Activated gamma-delta T cell (primary cell): ENCODE measurements around the gene SASH1.
"Not testable (repeated sequence)": the region's sequence is repeated elsewhere in the genome, so short reads cannot be mapped to it uniquely, and the experiment has no call there.

Experiments used
- DNase-seq: peaks from one replicate; lab custom pipeline; 2025; lab: John Stamatoyannopoulos, UW

The SASH1 gene

GRCh38 chr6:148328876-148329555 is 13.6 kb upstream of the SASH1 start:
- no peak for DNase-seq

- no peak for DNase-seq
These were observed 12.8 kb upstream of the SASH1 start for GRCh38 chr6:148329596-148330381.

- no peak for DNase-seq
These were observed 10.6 kb upstream of the SASH1 start for GRCh38 chr6:148332088-148332487.

- no peak for DNase-seq
These were observed 5.7 kb upstream of the SASH1 start for GRCh38 chr6:148336901-148337300.

- no peak for DNase-seq
These were observed 2.9 kb upstream of the SASH1 start for GRCh38 chr6:148339766-148340165.

- no peak for DNase-seq
These were observed 1.9 kb upstream of the SASH1 start for GRCh38 chr6:148340586-148341297.

- no peak for DNase-seq
These were observed 613 bp upstream of the SASH1 start for GRCh38 chr6:148342100-148342349.

- no peak for DNase-seq
These were observed 577 bp downstream of the SASH1 start for GRCh38 chr6:148343047-148343782.

GRCh38 chr6:148345176-148345575 is 2.5 kb downstream of the SASH1 start:
- no peak for DNase-seq

GRCh38 chr6:148345578-148345977 is 2.9 kb downstream of the SASH1 start:
- no peak for DNase-seq

GRCh38 chr6:148346681-148347440 is 4.2 kb downstream of the SASH1 start:
- DNase-seq, result no peak

- DNase-seq, result no peak
These were observed 4.9 kb downstream of the SASH1 start for GRCh38 chr6:148347441-148348054.

- DNase-seq, result no peak
These were observed 5.7 kb downstream of the SASH1 start for GRCh38 chr6:148348335-148348734.

- DNase-seq, result no peak
These were observed 6.1 kb downstream of the SASH1 start for GRCh38 chr6:148348778-148349177.

GRCh38 chr6:148349466-148349865 is 6.8 kb downstream of the SASH1 start:
- DNase-seq, result no peak

GRCh38 chr6:148351309-148351708 is 8.7 kb downstream of the SASH1 start:
- no peak for DNase-seq

- DNase-seq, result not testable (repeated sequence)
These were observed 9.8 kb downstream of the SASH1 start for GRCh38 chr6:148352421-148352820.

GRCh38 chr6:148358196-148358785 is 15.7 kb downstream of the SASH1 start:
- no peak for DNase-seq

- DNase-seq, result no peak
These were observed 16.6 kb downstream of the SASH1 start for GRCh38 chr6:148359228-148359627.

GRCh38 chr6:148364056-148364824 is 21.6 kb downstream of the SASH1 start:
- no peak for DNase-seq
